ENCODE data around the gene CBLB.

- TF ChIP-seq, protein P1, sequence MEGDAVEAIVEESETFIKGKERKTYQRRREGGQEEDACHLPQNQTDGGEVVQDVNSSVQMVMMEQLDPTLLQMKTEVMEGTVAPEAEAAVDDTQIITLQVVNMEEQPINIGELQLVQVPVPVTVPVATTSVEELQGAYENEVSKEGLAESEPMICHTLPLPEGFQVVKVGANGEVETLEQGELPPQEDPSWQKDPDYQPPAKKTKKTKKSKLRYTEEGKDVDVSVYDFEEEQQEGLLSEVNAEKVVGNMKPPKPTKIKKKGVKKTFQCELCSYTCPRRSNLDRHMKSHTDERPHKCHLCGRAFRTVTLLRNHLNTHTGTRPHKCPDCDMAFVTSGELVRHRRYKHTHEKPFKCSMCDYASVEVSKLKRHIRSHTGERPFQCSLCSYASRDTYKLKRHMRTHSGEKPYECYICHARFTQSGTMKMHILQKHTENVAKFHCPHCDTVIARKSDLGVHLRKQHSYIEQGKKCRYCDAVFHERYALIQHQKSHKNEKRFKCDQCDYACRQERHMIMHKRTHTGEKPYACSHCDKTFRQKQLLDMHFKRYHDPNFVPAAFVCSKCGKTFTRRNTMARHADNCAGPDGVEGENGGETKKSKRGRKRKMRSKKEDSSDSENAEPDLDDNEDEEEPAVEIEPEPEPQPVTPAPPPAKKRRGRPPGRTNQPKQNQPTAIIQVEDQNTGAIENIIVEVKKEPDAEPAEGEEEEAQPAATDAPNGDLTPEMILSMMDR (conservative IDR thresholded peaks at IDR 0.05 in 1 of 2, IDR thresholded peaks at IDR 0.05 in 1 of 2; ENCODE audit: low read depth in 1 of 2, low read length in 2 of 2), result no peak
- TF ChIP-seq EZH2 (IDR thresholded peaks at IDR 0.05; ENCODE audit: low read length, missing control alignments), result no peak
These were observed 3.7 kb downstream of the CBLB start for GRCh38 chr3:105865016-105865623.
